Measurements from ENCODE around the gene PROCA1. TPM values are rescaled to one million over a fixed set of nuclear protein-coding genes. Genes with fewer than 3 reads are reported as not detected.
"Not testable (repeated sequence)": the region's sequence is repeated elsewhere in the genome, so short reads cannot be mapped to it uniquely, and the experiment has no call there.

The PROCA1 gene
- total and polyA plus RNA-seq, 9 of the 15 experiments (the other 6 are each of a cell fraction or from before 2014, with no cell fraction given) = 0.78 to 16.2 (median 5.6) TPM

GRCh38 chr17:28723836-28724499, 12.3 kb upstream of the PROCA1 start (continued):
- TF ChIP-seq NR4A1 (CRISPR knock-in tag; IDR thresholded peaks at IDR 0.05) = not testable (repeated sequence)
- TF ChIP-seq NR4A1 (tag; IDR thresholded peaks at IDR 0.05) (0 out of 2 replicates have a peak, but pooled peaks have one; percentile 26), ZNF232 (CRISPR knock-in tag; IDR thresholded peaks at IDR 0.05) (0 out of 2 replicates have a peak, but pooled peaks have one; percentile 32)

- no peaks in the 10 kb centered on the region for H3K9me3 ChIP-seq (replicated peaks; ENCODE audit: control insufficient read depth, insufficient read depth, low read depth, low read length)
- H3K9me1 ChIP-seq (ENCODE audit: control insufficient read depth, insufficient read depth, low read length) = no peaks in the 10 kb centered on the region
- H3K27me3 ChIP-seq (ENCODE audit: control insufficient read depth in 2 of 2, insufficient read depth in 2 of 2, low read length in 2 of 2) = no peaks in the 10 kb centered on the region
- H3K9ac ChIP-seq (ENCODE audit: insufficient read depth in 1 of 2, low read depth in 2 of 2, low read length in 2 of 2) = peak overlapping the region; percentile 97 to 100; a peak in 3 of 4 replicates
- no peak for ATAC-seq
- peak overlapping the region; percentile 96 for H3K4me2 ChIP-seq (ENCODE audit: insufficient read depth, low read length)
- no TSS peak for BruUV-seq (replicated peaks)
- H3K4me3 ChIP-seq = peak overlapping the region; percentile 75
- in situ Hi-C loops (cut with MboI) (no loop called here), intact Hi-C loops (cut with micrococcal nuclease) (loop anchor here (10.0 kb wide), 1 partner anchor 392 kb away; no protein-coding TSS in a partner anchor)
- peaks cover 53 to 58% of the 10 kb centered on the region in 2 experiments for H3K4me1 ChIP-seq (replicated peaks in 1 of 2; ENCODE audit: control insufficient read depth in 2 of 2, insufficient read depth in 2 of 2, low read length in 2 of 2)
- ChIA-PET POLR2A (interaction anchor here (0.6 to 11.1 kb wide), 8 partner anchors 11 to 230 kb away, joined by 3 to 367 read pairs (median 8); partner anchors contain the start of genes PROCA1, SDF2, SUPT6H and TRAF4), CTCF (ENCODE audit: low intra/inter-chr PET ratio) (no interaction called here)
- peak overlapping the region; percentile 95 for H3K27ac ChIP-seq (ENCODE audit: extremely low read depth, low read depth, low read length)
- H3K79me2 ChIP-seq (ENCODE audit: control insufficient read depth, insufficient read depth, low read length) = peaks cover 79% of the 10 kb centered on the region
- DNase-seq (ENCODE audit: extremely low read depth in 1 of 4, low spot score in 3 of 4) = no peak
- H4K20me1 ChIP-seq (replicated peaks; ENCODE audit: control insufficient read depth, insufficient read depth, low read length) = peaks cover 48% of the 10 kb centered on the region
- 42% methylated on average over 6 of the region's 6 CpGs for WGBS (ENCODE audit: insufficient coverage, low coverage, missing lambda C conversion rate)
- H2AFZ ChIP-seq (ENCODE audit: low read depth, low read length) = no peak overlapping the region
- peaks cover 56% of the 10 kb centered on the region for H3K36me3 ChIP-seq (ENCODE audit: control insufficient read depth, insufficient read depth, low read length)
- FAIRE-seq = no peak
- TF ChIP-seq ZNF609 (CRISPR knock-in tag; IDR thresholded peaks at IDR 0.05; ENCODE audit: borderline replicate concordance) (0 out of 2 replicates have a peak, but pooled peaks have one; percentile 35), ZNF316 (IDR thresholded peaks at IDR 0.05) (peak; percentile 85), NR4A1 (CRISPR knock-in tag; IDR thresholded peaks at IDR 0.05) (no peak), NR4A1 (tag; IDR thresholded peaks at IDR 0.05) (no peak), POLR2A (conservative IDR thresholded peaks at IDR 0.05) (peak; percentile 2; the same call in 1 of the 2 replicates), JUND (IDR thresholded peaks at IDR 0.05; ENCODE audit: borderline replicate concordance, low read depth, low read length) (no peak), JUND (tag; IDR thresholded peaks at IDR 0.05; ENCODE audit: borderline replicate concordance, low read depth, low read length) (no peak), CTBP1 (IDR thresholded peaks at IDR 0.05; ENCODE audit: borderline replicate concordance) (no peak), POLR2B (IDR thresholded peaks at IDR 0.05; ENCODE audit: low read depth, partially characterized antibody) (peak; percentile 44), KAT8 (IDR thresholded peaks at IDR 0.05; ENCODE audit: low read depth) (no peak), ZNF253 (CRISPR knock-in tag; conservative IDR thresholded peaks at IDR 0.05) (0 out of 2 replicates have a peak, but pooled peaks have one; percentile 23), ESRRB (CRISPR knock-in tag; IDR thresholded peaks at IDR 0.05; ENCODE audit: borderline replicate concordance) (no peak), RBFOX2 (IDR thresholded peaks at IDR 0.05; ENCODE audit: low read depth, low read length) (0 out of 2 replicates have a peak, but pooled peaks have one; percentile 37)
Observed at GRCh38 chr17:28723159-28723835, 11.6 kb upstream of the PROCA1 start.
